Spinal cord (tissue), 10 donors: ENCODE data around the gene HAX1. TPM values are rescaled to one million over a fixed set of nuclear protein-coding genes. Genes with fewer than 3 reads are reported as not detected.
A peak's percentile ranks its signal among the peaks of the same experiment; 100 is the strongest.

ENCODE experiments used
- DNase-seq, 6 donors: peaks; one replicate each; pipeline versions ENCODE4 v3.0.0 to v3.0.0-alpha.2; 2013 to 2015; ENCODE audit warnings: low spot score in 6 of 6, low read depth in 4 of 6
- H3K27ac ChIP-seq: one replicate; pipeline ENCODE4 v1.5.1; 2013; ENCODE audit warnings: low read depth, low read length, control low read depth
- H3K27me3 ChIP-seq: one replicate; pipeline ENCODE4 v1.6.1; 2013; ENCODE audit warnings: low read length; ENCODE audit not compliant: control insufficient read depth, insufficient read depth
- H3K36me3 ChIP-seq: one replicate; pipeline ENCODE4 v1.6.1; 2013; ENCODE audit warnings: low read length; ENCODE audit not compliant: control insufficient read depth, insufficient read depth
- H3K4me1 ChIP-seq: one replicate; pipeline ENCODE4 v1.6.1; 2013; ENCODE audit warnings: low read length; ENCODE audit not compliant: control insufficient read depth, insufficient read depth
- H3K4me3 ChIP-seq: one replicate; pipeline ENCODE4 v1.5.1; 2013; ENCODE audit warnings: low read depth, low read length, control low read depth
- H3K9me3 ChIP-seq: one replicate; pipeline ENCODE4 v1.6.1; 2013; ENCODE audit warnings: low read length; ENCODE audit not compliant: control insufficient read depth, insufficient read depth
- WGBS: methylation state at CpG from one replicate; pipeline ENCODE4 v1.1.5; 2013; ENCODE audit warnings: missing lambda C conversion rate; ENCODE audit not compliant: insufficient coverage; 5-methylcytosine and 5-hydroxymethylcytosine counted together
- polyA plus RNA-seq, 2 donors: library from polyadenylated mRNA; unstranded; fragments of 120-200 nt; gene quantifications; one replicate each; pipeline ENCODE4 v1.2.1, GENCODE V29; 2013; ENCODE audit not compliant: insufficient read length in 2 of 2
- small RNA-seq: library from RNA; depleted of rRNA; stranded (forward); fragments of <200 nt; gene quantifications from one replicate; pipeline ENCODE3, GENCODE V24; 2014; ENCODE audit warnings: low replicate concordance
- total RNA-seq, 2 donors: library from RNA; depleted of rRNA in 1 of 2; stranded (reverse); fragments of 120-200 nt in 1 of 2; fragments of >200 nt in 1 of 2; gene quantifications; one replicate each; pipeline versions ENCODE4 v1.2.3 to v1.2.4, GENCODE V29; 2013 to 2014
- donor health status: healthy.

The HAX1 gene
- total and polyA plus RNA-seq, 4 donors = 64.3 to 123 (median 81.9) TPM

- Histone ChIP-seq H3K27ac (no peak overlapping the region), H3K9me3 (no peaks in the 10 kb centered on the region), H3K4me1 (peaks cover 45% of the 10 kb centered on the region), H3K4me3 (no peak overlapping the region), H3K36me3 (no peaks in the 10 kb centered on the region), H3K27me3 (no peaks in the 10 kb centered on the region)
- WGBS = 80% methylated on average over 1 of the region's 2 CpGs
- DNase-seq = no peak
Observed at GRCh38 chr1:154324241-154324640, 51.8 kb downstream of the HAX1 start.

GRCh38 chr1:154324669-154325582, 52.5 kb downstream of the HAX1 start, which contains the start of gene ATP8B2:
TSS of gene ATP8B2 (plus strand) at chr1:154325525. CDS start at chr1:154328142, 2,617 bp downstream.
- Histone ChIP-seq H3K4me3 (peak within 1 kb of the TSS; percentile 83), H3K27ac (peak within 1 kb of the TSS; percentile 87), H3K36me3 (peaks cover under 1% of the 10 kb centered on the region), H3K9me3 (no peaks in the 10 kb centered on the region), H3K27me3 (no peaks in the 10 kb centered on the region), H3K4me1 (peaks cover 47% of the 10 kb centered on the region)
- WGBS = 0% methylated on average over 27 of the region's 56 CpGs
- DNase-seq = peak; percentile 76 to 98 (median 82)

Small RNAs within 50 kb of the gene (small RNA-seq; reads per million reads assigned to genes)
- gene RF00273 (not detected), gene RNU6-121P (not detected), gene RNU6-239P (not detected), gene SNORA58B (not detected)

Other genes with a start within 250 kb of the HAX1 start
- under 1 TPM; 0.10 to 0.11 TPM for gene NUP210L, start 117.6 kb upstream of the HAX1 start, total RNA-seq
- under 1 TPM; 0.16 to 0.48 TPM for gene NUP210L, start 117.6 kb upstream of the HAX1 start, polyA plus RNA-seq
- 100 to 1,000 TPM; 147 to 235 TPM for gene TPM3, start 80.5 kb upstream of the HAX1 start, total RNA-seq
- 100 to 1,000 TPM; 191 to 194 TPM for gene TPM3, start 80.5 kb upstream of the HAX1 start, polyA plus RNA-seq
- under 1 TPM; 0.66 to 0.89 TPM for gene CFAP141, start 66.3 kb upstream of the HAX1 start, total RNA-seq
- 1 to 10 TPM; 2.3 to 5.6 TPM for gene CFAP141, start 66.3 kb upstream of the HAX1 start, polyA plus RNA-seq
- gene UBAP2L, start 51.7 kb upstream of the HAX1 start, total RNA-seq = 10 to 100 TPM; 58.4 to 58.9 TPM
- 100 to 1,000 TPM; 141 to 155 TPM for gene UBAP2L, start 51.7 kb upstream of the HAX1 start, polyA plus RNA-seq
- under 1 TPM in 1 of 2 donors, not detected in 1; 0.30 TPM for gene AQP10, start 48.5 kb downstream of the HAX1 start, total RNA-seq
- not detected for gene AQP10, start 48.5 kb downstream of the HAX1 start, polyA plus RNA-seq
- gene ATP8B2, start 52.9 kb downstream of the HAX1 start, total RNA-seq = 10 to 100 TPM; 43.0 to 44.2 TPM
- 10 to 100 TPM; 26.7 to 43.3 TPM for gene ATP8B2, start 52.9 kb downstream of the HAX1 start, polyA plus RNA-seq
- gene IL6R, start 132.7 kb downstream of the HAX1 start, total RNA-seq = 1 to 10 TPM; 5.8 to 7.3 TPM
- gene IL6R, start 132.7 kb downstream of the HAX1 start, polyA plus RNA-seq = 1 to 10 TPM; 3.8 to 4.9 TPM
- gene TDRD10, start 229.6 kb downstream of the HAX1 start, total RNA-seq = 1 to 10 TPM in 1 of 2 donors, under 1 TPM in 1; 0.40 to 1.4 TPM
- 1 to 10 TPM; 1.5 to 3.1 TPM for gene TDRD10, start 229.6 kb downstream of the HAX1 start, polyA plus RNA-seq
- gene SHE, start 229.8 kb downstream of the HAX1 start, total RNA-seq = 10 to 100 TPM in 1 of 2 donors, 1 to 10 TPM in 1; 5.2 to 10.5 TPM
- gene SHE, start 229.8 kb downstream of the HAX1 start, polyA plus RNA-seq = 1 to 10 TPM; 3.7 to 6.7 TPM